ENCODE results near the gene RAB22A. TPM values are rescaled to one million over a fixed set of nuclear protein-coding genes. Genes with fewer than 3 reads are reported as not detected.

The RAB22A gene
- total and polyA plus RNA-seq, 2 donors (not counting 3 experiments of a cell fraction or from before 2014, with no cell fraction given) = 8.6 to 16.3 TPM

- peak; percentile 40 for DNase-seq (ENCODE audit: low read depth, low spot score)
- peaks cover 32% of the 10 kb centered on the region for H3K79me2 ChIP-seq (ENCODE audit: control insufficient read depth, insufficient read depth, low read length)
Observed at GRCh38 chr20:58306421-58307261, 2.9 kb upstream of the RAB22A start.

More at GRCh38 chr20:58306421-58307261, 2.9 kb upstream of the RAB22A start:
- no peak overlapping the region for H3K4me2 ChIP-seq (ENCODE audit: insufficient read depth, low read length)
- dilution Hi-C loops (cut with MboI; ENCODE audit: extremely low pct_ligation_motif_present, low sequenced_read_pairs) (no loop called here), intact Hi-C loops (cut with micrococcal nuclease) (loop anchor here (5.0 kb wide), 1 partner anchor 386 kb away; the partner anchor contains the start of gene NPEPL1)
- BruUV-seq (replicated peaks) = no TSS peak
- H3K27me3 ChIP-seq (ENCODE audit: control insufficient read depth in 2 of 2, insufficient read depth in 2 of 2, low read length in 2 of 2) = no peaks in the 10 kb centered on the region
- H3K27ac ChIP-seq (ENCODE audit: insufficient read depth, low read depth, low read length) = peak overlapping the region; percentile 20
- peaks cover 0 to 5% of the 10 kb centered on the region in 2 experiments for H3K36me3 ChIP-seq (ENCODE audit: control insufficient read depth in 2 of 2, extremely low read depth in 1 of 2, insufficient read depth in 2 of 2, low read length in 2 of 2)
- no peaks in the 10 kb centered on the region for H3K9me1 ChIP-seq (replicated peaks; ENCODE audit: control insufficient read depth, extremely low read depth, insufficient read depth, low read length)
- H3K4me3 ChIP-seq (replicated peaks in 1 of 3; ENCODE audit: insufficient read depth in 1 of 3, low read depth in 1 of 3, low read length in 3 of 3) = no peak overlapping the region
- CTCF ChIA-PET = interaction anchor here (1.1 to 1.6 kb wide), 3 partner anchors 10 to 69 kb away, joined by 3 to 6 read pairs (median 4); no protein-coding TSS in a partner anchor
- H3K9me3 ChIP-seq (replicated peaks; ENCODE audit: control insufficient read depth, insufficient read depth, low read length) = no peaks in the 10 kb centered on the region
- H3K4me1 ChIP-seq (ENCODE audit: control insufficient read depth, extremely low read depth, insufficient read depth, low read length) = peaks cover 10% of the 10 kb centered on the region
- no peaks in the 10 kb centered on the region for H4K20me1 ChIP-seq (replicated peaks; ENCODE audit: control insufficient read depth, extremely low read depth, insufficient read depth, low read length)
- no peak overlapping the region for H3K9ac ChIP-seq (replicated peaks; ENCODE audit: extremely low read depth, insufficient read depth, low read length)
- TF ChIP-seq POLR2AphosphoS5 (IDR thresholded peaks at IDR 0.05; ENCODE audit: insufficient read depth, low read depth, low read length) (no peak), GATA2 (IDR thresholded peaks at IDR 0.05; ENCODE audit: insufficient read depth, insufficient read length, low read depth, low read length) (no peak), JUN (IDR thresholded peaks at IDR 0.05; ENCODE audit: borderline replicate concordance, insufficient read depth, insufficient read length, low read depth) (no peak), FOS (IDR thresholded peaks at IDR 0.05; ENCODE audit: borderline replicate concordance, insufficient read depth, low read length) (no peak), POLR2A (IDR thresholded peaks at IDR 0.05; ENCODE audit: low read depth, low read length) (no peak), EZH2 (IDR thresholded peaks at IDR 0.05; ENCODE audit: borderline replicate concordance, low read depth, low read length, severe bottlenecking) (no peak), MYC (IDR thresholded peaks at IDR 0.05; ENCODE audit: low read depth, low read length) (no peak)
- TF ChIP-seq, protein P1, sequence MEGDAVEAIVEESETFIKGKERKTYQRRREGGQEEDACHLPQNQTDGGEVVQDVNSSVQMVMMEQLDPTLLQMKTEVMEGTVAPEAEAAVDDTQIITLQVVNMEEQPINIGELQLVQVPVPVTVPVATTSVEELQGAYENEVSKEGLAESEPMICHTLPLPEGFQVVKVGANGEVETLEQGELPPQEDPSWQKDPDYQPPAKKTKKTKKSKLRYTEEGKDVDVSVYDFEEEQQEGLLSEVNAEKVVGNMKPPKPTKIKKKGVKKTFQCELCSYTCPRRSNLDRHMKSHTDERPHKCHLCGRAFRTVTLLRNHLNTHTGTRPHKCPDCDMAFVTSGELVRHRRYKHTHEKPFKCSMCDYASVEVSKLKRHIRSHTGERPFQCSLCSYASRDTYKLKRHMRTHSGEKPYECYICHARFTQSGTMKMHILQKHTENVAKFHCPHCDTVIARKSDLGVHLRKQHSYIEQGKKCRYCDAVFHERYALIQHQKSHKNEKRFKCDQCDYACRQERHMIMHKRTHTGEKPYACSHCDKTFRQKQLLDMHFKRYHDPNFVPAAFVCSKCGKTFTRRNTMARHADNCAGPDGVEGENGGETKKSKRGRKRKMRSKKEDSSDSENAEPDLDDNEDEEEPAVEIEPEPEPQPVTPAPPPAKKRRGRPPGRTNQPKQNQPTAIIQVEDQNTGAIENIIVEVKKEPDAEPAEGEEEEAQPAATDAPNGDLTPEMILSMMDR (IDR thresholded peaks at IDR 0.05; ENCODE audit: extremely low read depth in 1 of 2, insufficient read depth in 1 of 2, low read depth in 1 of 2, low read length in 2 of 2) = no peak
- TF ChIP-seq, protein P2, sequence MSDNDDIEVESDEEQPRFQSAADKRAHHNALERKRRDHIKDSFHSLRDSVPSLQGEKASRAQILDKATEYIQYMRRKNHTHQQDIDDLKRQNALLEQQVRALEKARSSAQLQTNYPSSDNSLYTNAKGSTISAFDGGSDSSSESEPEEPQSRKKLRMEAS (IDR thresholded peaks at IDR 0.05; ENCODE audit: insufficient read depth, insufficient read length) = no peak
- no peak for FAIRE-seq
- no peak overlapping the region for H2AFZ ChIP-seq (ENCODE audit: low read depth, low read length)
- POLR2A ChIA-PET = no interaction called here
